Caco-2 (cell line): ENCODE measurements around the gene CREBL2. TPM values are rescaled to one million over a fixed set of nuclear protein-coding genes. Genes with fewer than 3 reads are reported as not detected.

Experiments
- BruUV-seq: library from RNA; stranded (reverse); fragments of 400-500 nt; replicated peaks from 2 replicates; lab custom pipeline; 2021; lab: Mats Ljungman, UMichigan
- CTCF ChIA-PET: fragments of 300-600 bp; sonication (Branson Sonifier 250); formaldehyde crosslinking; loops from one replicate; lab custom pipeline; 2022; ENCODE audit warnings: antibody characterized with exemption; lab: Charles Lee
- POLR2A ChIA-PET: fragments of 300-600 bp; sonication (Branson Sonifier 250); formaldehyde crosslinking; loops from one replicate; lab custom pipeline; 2022; ENCODE audit warnings: antibody characterized with exemption; lab: Charles Lee
- DNase-seq, 2 experiments: peaks; one replicate each; pipeline versions ENCODE4 v3.0.0 to v3.0.0-alpha.2; 2020 to 2022
- H3K27me3 ChIP-seq: replicated peaks from 2 replicates; pipeline ENCODE4 v1.6.0; 2011; ENCODE audit warnings: low read length; ENCODE audit not compliant: control insufficient read depth, insufficient read depth
- H3K36me3 ChIP-seq: 2 replicates; pipeline ENCODE4 v1.5.1; 2011; ENCODE audit warnings: low read length; ENCODE audit not compliant: control insufficient read depth, insufficient read depth
- H3K4me1 ChIP-seq: fragments of 250-450 bp; sonication (Bioruptor Pico); 2 replicates; pipeline ENCODE4 v1.5.1; 2020; ENCODE audit warnings: mild to moderate bottlenecking
- H3K4me3 ChIP-seq: 2 replicates; pipeline ENCODE4 v1.5.1; 2011; ENCODE audit warnings: low read depth, mild to moderate bottlenecking, control low read depth, low read length
- H3K9me3 ChIP-seq: fragments of 250-450 bp; sonication (Bioruptor Pico); 2 replicates; pipeline ENCODE4 v1.5.1; 2020; ENCODE audit warnings: mild to moderate bottlenecking, moderate library complexity
- H3K27ac Mint-ChIP-seq: one replicate; pipeline ENCODE4 v1.8.0; 2022; ENCODE audit warnings: mixed read lengths; ENCODE audit not compliant: unreplicated experiment
- H3K27me3 Mint-ChIP-seq: one replicate; pipeline ENCODE4 v1.8.0; 2022; ENCODE audit warnings: mixed read lengths; ENCODE audit not compliant: insufficient read depth, unreplicated experiment
- H3K36me3 Mint-ChIP-seq: one replicate; pipeline ENCODE4 v1.8.0; 2022; ENCODE audit warnings: mild to moderate bottlenecking, mixed read lengths; ENCODE audit not compliant: insufficient read depth, unreplicated experiment
- H3K4me1 Mint-ChIP-seq: one replicate; pipeline ENCODE4 v1.8.0; 2022; ENCODE audit warnings: low read depth, mixed read lengths; ENCODE audit not compliant: unreplicated experiment
- H3K4me3 Mint-ChIP-seq: one replicate; pipeline ENCODE4 v1.8.0; 2022; ENCODE audit warnings: mild to moderate bottlenecking, moderate library complexity, mixed read lengths; ENCODE audit not compliant: unreplicated experiment
- H3K9me3 Mint-ChIP-seq: one replicate; pipeline ENCODE4 v1.8.0; 2022; ENCODE audit warnings: mixed read lengths; ENCODE audit not compliant: unreplicated experiment
- CTCF ChIP-seq, 2 experiments: fragments of 200-600 bp in 1 of 2; IDR thresholded peaks; 1 replicate in 1 of 2; 2 replicates in 1 of 2; pipeline versions ENCODE4 v1.5.1 to v1.8.0; 2011 to 2022; ENCODE audit warnings: antibody characterized with exemption in 1 of 2, control low read depth in 1 of 2, inconsistent platforms in 1 of 2, low read depth in 1 of 2, low read length in 1 of 2, mild to moderate bottlenecking in 1 of 2, moderate library complexity in 1 of 2; ENCODE audit not compliant: insufficient read depth in 1 of 2, severe bottlenecking in 1 of 2, unreplicated experiment in 1 of 2
- intact Hi-C: fragments of 100-400 bp; cut with micrococcal nuclease; formaldehyde crosslinking; loops from one replicate; pipeline ENCODE4 v1.10.0; 2022; ENCODE audit not compliant: unreplicated experiment
- total RNA-seq: library from RNA; stranded (reverse); gene quantifications from 2 replicates; pipeline ENCODE4 v1.2.3, GENCODE V29; 2022

CREBL2 gene
- total RNA-seq, 1 experiment from 2014 or later, result 26.3 TPM

GRCh38 chr12:12609692-12610091, 2.0 kb upstream of the CREBL2 start:
- ChIA-PET CTCF (interaction anchor here (1.0 kb wide), 1 partner anchor 206 kb away, joined by 5 read pairs; no protein-coding TSS in a partner anchor), POLR2A (no interaction called here)
- no peak for DNase-seq
- peaks cover 7% of the 10 kb centered on the region for H3K36me3 Mint-ChIP-seq
- BruUV-seq, result no TSS peak
- intact Hi-C loops, result loop anchor here (2.0 kb wide), 1 partner anchor 95 kb away; no protein-coding TSS in a partner anchor
- TF ChIP-seq CTCF (IDR thresholded peaks at IDR 0.05; ENCODE audit: insufficient read depth in 1 of 2, low read depth in 1 of 2, low read length in 1 of 2, severe bottlenecking in 1 of 2, unreplicated experiment in 1 of 2), result no peak
- H3K9me3 ChIP-seq, result no peaks in the 10 kb centered on the region
- no peaks in the 10 kb centered on the region for H3K36me3 ChIP-seq
- H3K4me3 ChIP-seq, result no peak overlapping the region
- H3K4me1 ChIP-seq, result peaks cover 12% of the 10 kb centered on the region
- no peak overlapping the region for H3K27ac Mint-ChIP-seq
- no peak overlapping the region for H3K4me3 Mint-ChIP-seq
- H3K27me3 Mint-ChIP-seq, result no peaks in the 10 kb centered on the region
- H3K27me3 ChIP-seq, result no peaks in the 10 kb centered on the region
- no peaks in the 10 kb centered on the region for H3K9me3 Mint-ChIP-seq
- H3K4me1 Mint-ChIP-seq, result peaks cover 26% of the 10 kb centered on the region

GRCh38 chr12:12610711-12611110, 965 bp upstream of the CREBL2 start:
- Histone ChIP-seq H3K36me3 (no peaks in the 10 kb centered on the region), H3K4me3 (no peak overlapping the region; the same call in 1 of the 2 replicates), H3K27me3 (no peaks in the 10 kb centered on the region), H3K9me3 (no peaks in the 10 kb centered on the region), H3K4me1 (peaks cover 12% of the 10 kb centered on the region)
- DNase-seq, result no peak
- POLR2A ChIA-PET, result no interaction called here
- BruUV-seq, result no TSS peak
- no peaks in the 10 kb centered on the region for H3K27me3 Mint-ChIP-seq
- peak overlapping the region; percentile 57 for H3K27ac Mint-ChIP-seq
- H3K4me3 Mint-ChIP-seq, result peak overlapping the region; percentile 89
- intact Hi-C loops, result loop anchor here (1.0 to 2.0 kb wide), 4 partner anchors 46 to 94 kb away; partner anchors contain the start of gene GPR19
- H3K4me1 Mint-ChIP-seq, result peaks cover 26% of the 10 kb centered on the region
- TF ChIP-seq CTCF (IDR thresholded peaks at IDR 0.05; ENCODE audit: insufficient read depth in 1 of 2, low read depth in 1 of 2, low read length in 1 of 2, severe bottlenecking in 1 of 2, unreplicated experiment in 1 of 2), result no peak
- H3K36me3 Mint-ChIP-seq, result peaks cover 7% of the 10 kb centered on the region
- CTCF ChIA-PET, result no interaction called here
- no peaks in the 10 kb centered on the region for H3K9me3 Mint-ChIP-seq

- BruUV-seq, result no TSS peak
- Mint-ChIP-seq H3K4me3 (peak overlapping the region; percentile 89), H3K27me3 (no peaks in the 10 kb centered on the region), H3K36me3 (peaks cover 7% of the 10 kb centered on the region), H3K27ac (peak overlapping the region; percentile 57), H3K4me1 (peaks cover 17% of the 10 kb centered on the region), H3K9me3 (no peaks in the 10 kb centered on the region)
- no peaks in the 10 kb centered on the region for H3K9me3 ChIP-seq
- peak overlapping the region; percentile 66 for H3K4me3 ChIP-seq
- no peak for TF ChIP-seq CTCF (IDR thresholded peaks at IDR 0.05; ENCODE audit: insufficient read depth in 1 of 2, low read depth in 1 of 2, low read length in 1 of 2, severe bottlenecking in 1 of 2, unreplicated experiment in 1 of 2)
- no peak for DNase-seq
- H3K36me3 ChIP-seq, result no peaks in the 10 kb centered on the region
- peaks cover 4% of the 10 kb centered on the region for H3K4me1 ChIP-seq
- ChIA-PET POLR2A (interaction anchor here (0.6 to 1.0 kb wide), 2 partner anchors 27 to 263 kb away, joined by 4 to 8 read pairs; no protein-coding TSS in a partner anchor), CTCF (interaction anchor here (0.5 to 1.6 kb wide), 3 partner anchors 43 to 235 kb away, joined by 3 to 4 read pairs (median 3); partner anchors contain the start of gene DUSP16)
- H3K27me3 ChIP-seq, result no peaks in the 10 kb centered on the region
- intact Hi-C loops, result loop anchor here (1.0 kb wide), 1 partner anchor 8 kb away; no protein-coding TSS in a partner anchor
Observed at GRCh38 chr12:12612358-12612757, 682 bp downstream of the CREBL2 start.
